GM12878 (cell line): ENCODE data around the gene ABCC3. TPM values are rescaled to one million over a fixed set of nuclear protein-coding genes. Genes with fewer than 3 reads are reported as not detected.
A peak's percentile ranks its signal among the peaks of the same experiment; 100 is the strongest.

ENCODE experiments used
- ATAC-seq: fragments of 200-7000 bp; cut with Tn5 transposase; 3 replicates; pipeline ENCODE4 v1.9.1; 2020; ENCODE audit warnings: mild to moderate bottlenecking, moderate library complexity
- BruUV-seq: library from RNA; stranded (reverse); fragments of 400-500 nt; replicated peaks from 2 replicates; lab custom pipeline; 2021; lab: Mats Ljungman, UMichigan
- CTCF ChIA-PET: fragments of 300-600 bp; sonication (Branson Sonifier 250); formaldehyde crosslinking; extraction: SDS; loops from one replicate; lab custom pipeline; 2021; ENCODE audit warnings: inconsistent platforms; lab: Yijun Ruan, JAX
- POLR2A ChIA-PET: fragments of 350-600 bp; formaldehyde crosslinking; extraction: SDS; loops from one replicate; lab custom pipeline; 2021; ENCODE audit warnings: inconsistent platforms; lab: Charles Lee
- RAD21 ChIA-PET: fragments of 300-600 bp; sonication (Branson Sonifier 250); formaldehyde crosslinking; loops from one replicate; lab custom pipeline; 2023; ENCODE audit warnings: antibody characterized with exemption; ENCODE audit not compliant: unreplicated experiment; lab: Charles Lee
- SMC1A ChIA-PET: fragments of 300-600 bp; sonication (Branson Sonifier 250); formaldehyde crosslinking; loops from one replicate; lab custom pipeline; 2023; ENCODE audit not compliant: unreplicated experiment, uncharacterized antibody; lab: Charles Lee
- DNase-seq: peaks from one replicate; pipeline ENCODE4 v3.0.0-alpha.2; 2011; ENCODE audit warnings: low read depth, low spot score
- FAIRE-seq: peaks from 3 replicates; lab custom pipeline; 2011; peaks lifted over from hg19 to GRCh38; lab: Jason Lieb, UNC
- H2AFZ ChIP-seq: 2 replicates; pipeline ENCODE4 v1.6.0; 2011; ENCODE audit warnings: low read depth, low read length, control low read depth; ENCODE audit not compliant: control insufficient read depth
- H3K27ac ChIP-seq: 2 replicates; pipeline ENCODE4 v1.5.1; 2011; ENCODE audit warnings: control low read depth; ENCODE audit not compliant: control insufficient read depth, insufficient read depth
- H3K27me3 ChIP-seq, 2 experiments: replicated peaks in 1 of 2; 2 replicates each; pipeline versions ENCODE4 v1.6.0 to v1.6.1; 2011; ENCODE audit warnings: low read length in 1 of 2; ENCODE audit not compliant: control insufficient read depth in 2 of 2, insufficient read depth in 2 of 2
- H3K36me3 ChIP-seq, 2 experiments: 2 replicates each; pipeline ENCODE4 v1.5.1; 2011; ENCODE audit warnings: low read length in 1 of 2; ENCODE audit not compliant: control insufficient read depth in 2 of 2, insufficient read depth in 2 of 2
- H3K4me1 ChIP-seq: 2 replicates; pipeline ENCODE4 v1.6.1; 2011; ENCODE audit warnings: mild to moderate bottlenecking, low read length, moderate library complexity, mixed read lengths; ENCODE audit not compliant: control insufficient read depth, insufficient read depth
- H3K4me2 ChIP-seq: 2 replicates; pipeline ENCODE4 v1.6.0; 2011; ENCODE audit warnings: control low read depth; ENCODE audit not compliant: control insufficient read depth, insufficient read depth
- H3K4me3 ChIP-seq: fragments of 200-600 bp; sonication (generic); 2 replicates; pipeline ENCODE4 v1.5.1; 2016
- H3K79me2 ChIP-seq: 2 replicates; pipeline ENCODE4 v1.6.0; 2011; ENCODE audit warnings: low read length; ENCODE audit not compliant: control insufficient read depth, insufficient read depth
- H3K9ac ChIP-seq: 2 replicates; pipeline ENCODE4 v1.8.0; 2011; ENCODE audit warnings: low read length, control low read depth, mixed read lengths; ENCODE audit not compliant: control insufficient read depth, insufficient read depth
- H3K9me3 ChIP-seq: replicated peaks from 3 replicates; pipeline ENCODE4 v1.5.1; 2011; ENCODE audit warnings: mild to moderate bottlenecking, low read length; ENCODE audit not compliant: control insufficient read depth, insufficient read depth
- H4K20me1 ChIP-seq: 2 replicates; pipeline ENCODE4 v1.6.0; 2011; ENCODE audit not compliant: control insufficient read depth, insufficient read depth
- ETV6 ChIP-seq, 2 experiments: fragments of 450-650 bp in 1 of 2; IDR thresholded peaks in 1 of 2; conservative IDR thresholded peaks in 1 of 2; 2 replicates each; pipeline ENCODE4 v1.6.1; 2014; ENCODE audit warnings: antibody characterized with exemption in 1 of 2, borderline replicate concordance in 1 of 2, low read depth in 1 of 2, mild to moderate bottlenecking in 1 of 2, moderate library complexity in 1 of 2
- NFYA ChIP-seq: IDR thresholded peaks from 2 replicates; pipeline ENCODE4 v1.6.1; 2011; ENCODE audit warnings: low read depth, mild to moderate bottlenecking, low read length, improper control_type of control experiment, borderline replicate concordance
- NR2C1 ChIP-seq: fragments of 450-650 bp; IDR thresholded peaks from 2 replicates; pipeline ENCODE4 v1.6.1; 2017; ENCODE audit warnings: antibody characterized with exemption, mild to moderate bottlenecking, moderate library complexity
- POU2F2 ChIP-seq: IDR thresholded peaks from 3 replicates; pipeline ENCODE4 v1.6.1; 2011; ENCODE audit warnings: low read depth, mild to moderate bottlenecking, low read length, borderline replicate concordance
- SIX5 ChIP-seq: IDR thresholded peaks from 2 replicates; pipeline ENCODE4 v1.6.1; 2011; ENCODE audit warnings: mild to moderate bottlenecking, low read depth, low read length, moderate library complexity; ENCODE audit not compliant: severe bottlenecking
- TCF3 ChIP-seq: IDR thresholded peaks from 2 replicates; pipeline ENCODE4 v1.6.1; 2012; ENCODE audit warnings: low read depth, mild to moderate bottlenecking, low read length, borderline replicate concordance; ENCODE audit not compliant: insufficient read depth
- ZNF207 ChIP-seq: fragments of 450-650 bp; IDR thresholded peaks from 2 replicates; pipeline ENCODE4 v1.6.1; 2014; ENCODE audit warnings: antibody characterized with exemption, mild to moderate bottlenecking, borderline replicate concordance
- WGBS: methylation state at CpG from one replicate; pipeline ENCODE4 v1.1.6; 2016; ENCODE audit warnings: low lambda C conversion rate; ENCODE audit not compliant: insufficient replicate concordance, insufficient coverage; ENCODE audit errors: missing lambda C conversion rate; 5-methylcytosine and 5-hydroxymethylcytosine counted together
- in situ Hi-C: fragments of 300-500 bp; cut with MboI; formaldehyde crosslinking; loops from 9 replicates; pipeline ENCODE4 v1.14.3; 2018; ENCODE audit warnings: mixed read lengths
- intact Hi-C: fragments of 100-400 bp; cut with micrococcal nuclease; formaldehyde crosslinking; loops from one replicate; pipeline ENCODE4 v1.14.2; 2022; ENCODE audit not compliant: unreplicated experiment
- polyA plus RNA-seq, 11 experiments: library from polyadenylated mRNA; depleted of rRNA in 4 of 11; unstranded in 6 of 11; stranded (reverse) in 5 of 11; fragments of >200 nt; fragmentation: Nextera tagmentation in 4 of 11; fragmentation: Illumina TruSeq in 1 of 11; extraction: Ambion mirVana in 4 of 11; extraction: Trizol in 1 of 11; gene quantifications; 1 replicate in 1 of 11; 2 replicates in 10 of 11; pipeline versions ENCODE4 v1.2.1 to v1.2.3, GENCODE V29; 2011 to 2016; ENCODE audit warnings: inconsistent platforms in 2 of 11, missing spikeins in 2 of 11, low read depth in 1 of 11
- total RNA-seq, 4 experiments: library from RNA; depleted of rRNA in 3 of 4; stranded (reverse); fragments of >200 nt in 3 of 4; fragmentation: Illumina TruSeq in 1 of 4; extraction: Trizol in 1 of 4; gene quantifications; 2 replicates each; pipeline versions ENCODE4 v1.2.1 to v1.2.3, GENCODE V29; 2013 to 2021
- TF ChIP-seq, protein P1 (sequence below): fragments of 450-650 bp; IDR thresholded peaks from 2 replicates; pipeline ENCODE4 v1.6.1; 2014; ENCODE audit warnings: mild to moderate bottlenecking
- TF ChIP-seq, protein P2 (sequence below): fragments of 450-650 bp; formaldehyde crosslinking; IDR thresholded peaks from 2 replicates; pipeline ENCODE4 v1.4.0; 2022; ENCODE audit warnings: mild to moderate bottlenecking, moderate library complexity
- TF ChIP-seq, protein P3 (sequence below): IDR thresholded peaks from 2 replicates; pipeline ENCODE4 v1.6.1; 2011; ENCODE audit warnings: borderline replicate concordance, low read depth, mild to moderate bottlenecking, moderate library complexity, low read length; ENCODE audit not compliant: insufficient read depth, poor library complexity, severe bottlenecking

ABCC3 gene
- total and polyA plus RNA-seq, 10 of the 15 experiments (the other 5 are each of a cell fraction or from before 2014, with no cell fraction given), result 0.21 to 2.3 (median 0.71) TPM; not detected in 6

DNA sequence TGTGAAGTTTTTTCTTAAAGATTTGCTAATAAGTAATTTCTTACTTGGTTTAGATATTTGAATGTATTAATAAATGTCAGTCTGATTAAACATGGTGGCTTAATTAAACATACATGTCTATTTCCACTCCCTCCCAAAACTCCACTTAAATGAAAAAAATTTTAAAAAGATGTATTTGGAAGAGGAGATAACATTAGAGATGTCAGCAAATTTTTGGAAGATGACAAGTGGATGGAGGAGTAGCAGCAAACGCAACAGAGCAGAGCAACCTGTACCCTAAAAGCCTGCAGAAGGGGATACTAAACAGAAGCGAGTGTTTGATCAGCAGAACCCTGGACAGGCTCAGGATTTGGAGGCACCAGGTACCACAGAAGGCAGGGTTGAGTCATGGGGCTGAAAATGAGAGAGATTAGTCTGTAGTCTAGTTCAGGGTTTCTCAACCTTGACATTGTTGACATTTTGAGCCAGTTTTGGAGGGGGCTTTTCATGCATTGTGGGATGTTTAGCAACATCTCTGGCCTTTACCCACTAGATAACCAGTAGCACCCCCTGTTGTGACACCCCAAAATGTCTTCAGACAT, 102.5 kb downstream of the ABCC3 start:
- peaks cover 68% of the 10 kb centered on the region for H3K79me2 ChIP-seq
- H3K4me2 ChIP-seq, result no peak overlapping the region
- 65% methylated on average over 2 of the region's 2 CpGs for WGBS
- ATAC-seq (peak; percentile 56), DNase-seq (no peak), FAIRE-seq (no peak)
- no peaks in the 10 kb centered on the region for H3K9me3 ChIP-seq
- no peak overlapping the region for H3K4me3 ChIP-seq
- H3K27me3 ChIP-seq, result no peaks in the 10 kb centered on the region
- TF ChIP-seq ZNF207, result no peak
- H3K4me1 ChIP-seq, result peaks cover 6% of the 10 kb centered on the region; the same call in 1 of the 2 replicates
- in situ Hi-C loops, result no loop called here
- ChIA-PET POLR2A (no interaction called here), SMC1A (no interaction called here), RAD21 (no interaction called here), CTCF (no interaction called here)
- peaks cover 9% of the 10 kb centered on the region for H4K20me1 ChIP-seq
- intact Hi-C loops, result no loop called here
- H3K9ac ChIP-seq, result no peak overlapping the region
- H3K27ac ChIP-seq, result no peak overlapping the region
- no peak overlapping the region for H2AFZ ChIP-seq
- peaks cover 10 to 34% of the 10 kb centered on the region in 2 experiments for H3K36me3 ChIP-seq
- BruUV-seq, result TSS peak; percentile 11

DNA sequence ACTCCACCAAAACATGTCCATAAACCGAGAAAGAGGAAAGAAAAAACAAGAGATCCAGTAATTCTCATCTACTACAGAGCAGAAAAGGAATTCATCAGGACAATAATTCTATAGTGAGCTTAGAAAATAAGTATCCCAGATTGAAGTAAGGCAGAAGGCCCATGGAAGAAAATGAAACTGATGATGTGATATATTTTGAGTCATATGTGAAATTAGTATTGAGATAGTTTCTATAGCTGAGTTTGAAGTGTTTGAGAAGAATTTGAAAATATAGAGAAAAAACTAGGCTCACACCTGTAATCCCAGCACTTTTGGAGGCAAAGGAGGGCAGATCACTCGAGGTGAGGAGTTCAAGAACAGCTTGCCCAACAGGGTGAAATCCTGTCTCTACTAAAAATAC, 104.4 kb downstream of the ABCC3 start:
- H3K9me3 ChIP-seq, result no peaks in the 10 kb centered on the region
- H3K9ac ChIP-seq, result no peak overlapping the region
- H3K79me2 ChIP-seq, result peaks cover 53% of the 10 kb centered on the region
- ATAC-seq, result no peak
- SMC1A ChIA-PET, result no interaction called here
- intact Hi-C loops (no loop called here), in situ Hi-C loops (no loop called here)
- RAD21 ChIA-PET, result no interaction called here
- H2AFZ ChIP-seq, result no peak overlapping the region
- no TSS peak for BruUV-seq
- POLR2A ChIA-PET, result no interaction called here
- no peaks in the 10 kb centered on the region for H3K27me3 ChIP-seq
- H3K27ac ChIP-seq, result no peak overlapping the region
- H3K36me3 ChIP-seq, result peaks cover 12 to 42% of the 10 kb centered on the region in 2 experiments
- peaks cover 6% of the 10 kb centered on the region; the same call in 1 of the 2 replicates for H3K4me1 ChIP-seq
- DNase-seq, result no peak
- TF ChIP-seq, protein P1, sequence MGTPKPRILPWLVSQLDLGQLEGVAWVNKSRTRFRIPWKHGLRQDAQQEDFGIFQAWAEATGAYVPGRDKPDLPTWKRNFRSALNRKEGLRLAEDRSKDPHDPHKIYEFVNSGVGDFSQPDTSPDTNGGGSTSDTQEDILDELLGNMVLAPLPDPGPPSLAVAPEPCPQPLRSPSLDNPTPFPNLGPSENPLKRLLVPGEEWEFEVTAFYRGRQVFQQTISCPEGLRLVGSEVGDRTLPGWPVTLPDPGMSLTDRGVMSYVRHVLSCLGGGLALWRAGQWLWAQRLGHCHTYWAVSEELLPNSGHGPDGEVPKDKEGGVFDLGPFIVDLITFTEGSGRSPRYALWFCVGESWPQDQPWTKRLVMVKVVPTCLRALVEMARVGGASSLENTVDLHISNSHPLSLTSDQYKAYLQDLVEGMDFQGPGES, result no peak
- TF ChIP-seq ETV6 (conservative IDR thresholded peaks at IDR 0.05 in 1 of 2, IDR thresholded peaks at IDR 0.05 in 1 of 2; ENCODE audit: borderline replicate concordance in 1 of 2, low read depth in 1 of 2) (no peak), POU2F2 (no peak), NFYA (no peak), NR2C1 (no peak), SIX5 (no peak), TCF3 (no peak)
- TF ChIP-seq, protein P2, sequence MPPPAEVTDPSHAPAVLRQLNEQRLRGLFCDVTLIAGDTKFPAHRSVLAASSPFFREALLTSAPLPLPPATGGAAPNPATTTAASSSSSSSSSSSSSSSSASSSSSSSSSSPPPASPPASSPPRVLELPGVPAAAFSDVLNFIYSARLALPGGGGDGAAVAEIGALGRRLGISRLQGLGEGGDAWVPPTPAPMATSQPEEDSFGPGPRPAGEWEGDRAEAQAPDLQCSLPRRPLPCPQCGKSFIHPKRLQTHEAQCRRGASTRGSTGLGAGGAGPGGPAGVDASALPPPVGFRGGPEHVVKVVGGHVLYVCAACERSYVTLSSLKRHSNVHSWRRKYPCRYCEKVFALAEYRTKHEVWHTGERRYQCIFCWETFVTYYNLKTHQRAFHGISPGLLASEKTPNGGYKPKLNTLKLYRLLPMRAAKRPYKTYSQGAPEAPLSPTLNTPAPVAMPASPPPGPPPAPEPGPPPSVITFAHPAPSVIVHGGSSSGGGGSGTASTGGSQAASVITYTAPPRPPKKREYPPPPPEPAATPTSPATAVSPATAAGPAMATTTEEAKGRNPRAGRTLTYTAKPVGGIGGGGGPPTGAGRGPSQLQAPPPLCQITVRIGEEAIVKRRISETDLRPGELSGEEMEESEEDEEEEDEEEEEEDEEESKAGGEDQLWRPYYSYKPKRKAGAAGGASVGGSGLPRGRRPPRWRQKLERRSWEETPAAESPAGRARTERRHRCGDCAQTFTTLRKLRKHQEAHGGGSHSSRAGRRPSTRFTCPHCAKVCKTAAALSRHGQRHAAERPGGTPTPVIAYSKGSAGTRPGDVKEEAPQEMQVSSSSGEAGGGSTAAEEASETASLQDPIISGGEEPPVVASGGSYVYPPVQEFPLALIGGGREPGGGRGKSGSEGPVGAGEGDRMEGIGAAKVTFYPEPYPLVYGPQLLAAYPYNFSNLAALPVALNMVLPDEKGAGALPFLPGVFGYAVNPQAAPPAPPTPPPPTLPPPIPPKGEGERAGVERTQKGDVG (CRISPR knock-in tag), result no peak
- TF ChIP-seq, protein P3, sequence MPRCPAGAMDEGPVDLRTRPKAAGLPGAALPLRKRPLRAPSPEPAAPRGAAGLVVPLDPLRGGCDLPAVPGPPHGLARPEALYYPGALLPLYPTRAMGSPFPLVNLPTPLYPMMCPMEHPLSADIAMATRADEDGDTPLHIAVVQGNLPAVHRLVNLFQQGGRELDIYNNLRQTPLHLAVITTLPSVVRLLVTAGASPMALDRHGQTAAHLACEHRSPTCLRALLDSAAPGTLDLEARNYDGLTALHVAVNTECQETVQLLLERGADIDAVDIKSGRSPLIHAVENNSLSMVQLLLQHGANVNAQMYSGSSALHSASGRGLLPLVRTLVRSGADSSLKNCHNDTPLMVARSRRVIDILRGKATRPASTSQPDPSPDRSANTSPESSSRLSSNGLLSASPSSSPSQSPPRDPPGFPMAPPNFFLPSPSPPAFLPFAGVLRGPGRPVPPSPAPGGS, result no peak
- CTCF ChIA-PET, result interaction anchor here (0.9 kb wide), 1 partner anchor 47 kb away, joined by 4 read pairs; no protein-coding TSS in a partner anchor
- H4K20me1 ChIP-seq, result peaks cover 9% of the 10 kb centered on the region
- no peak overlapping the region for H3K4me2 ChIP-seq
- H3K4me3 ChIP-seq, result no peak overlapping the region
- FAIRE-seq, result no peak
- WGBS, result 43% methylated on average over 2 of the region's 2 CpGs
